Activated CD8-positive, alpha-beta T cell treated with anti-CD3 and anti-CD28 coated beads, Interleukin-2, amount 10 ng/mL, durations not matched to agents 7 days and 5 days (primary cell): Measurements from ENCODE around the gene HPS1. TPM values are rescaled to one million over a fixed set of nuclear protein-coding genes. Genes with fewer than 3 reads are reported as not detected.

Source experiments
- ATAC-seq: fragments of 150-1000 bp; cut with Tn5 transposase; one replicate; pipeline ENCODE4 v1.10.0; 2021; ENCODE audit warnings: moderate library complexity
- CTCF ChIA-PET: fragments of 350-600 bp; sonication (Branson Sonifier 250); formaldehyde crosslinking; loops from one replicate; lab custom pipeline; 2021; ENCODE audit warnings: antibody characterized with exemption; lab: Charles Lee
- POLR2A ChIA-PET: fragments of 350-600 bp; sonication (Branson Sonifier 250); formaldehyde crosslinking; loops from one replicate; lab custom pipeline; 2021; ENCODE audit warnings: antibody characterized with exemption; lab: Charles Lee
- DNase-seq: peaks from one replicate; pipeline ENCODE4 v3.0.0-alpha.2; 2020
- H3K27ac Mint-ChIP-seq: one replicate; pipeline ENCODE4 v1.8.0; 2021; ENCODE audit warnings: mild to moderate bottlenecking, mixed read lengths
- H3K27me3 Mint-ChIP-seq: one replicate; pipeline ENCODE4 v1.8.0; 2021; ENCODE audit warnings: low read depth, mixed read lengths
- H3K36me3 Mint-ChIP-seq: one replicate; pipeline ENCODE4 v1.8.0; 2021; ENCODE audit warnings: low read depth, mixed read lengths
- H3K4me1 Mint-ChIP-seq: one replicate; pipeline ENCODE4 v1.8.0; 2021; ENCODE audit warnings: low read depth, mixed read lengths
- H3K4me3 Mint-ChIP-seq: one replicate; pipeline ENCODE4 v1.8.0; 2021; ENCODE audit warnings: mild to moderate bottlenecking, mixed read lengths
- H3K9me3 Mint-ChIP-seq: one replicate; pipeline ENCODE4 v1.8.0; 2022; ENCODE audit warnings: mixed read lengths; ENCODE audit not compliant: insufficient read depth
- total RNA-seq, 2 experiments: library from RNA; stranded (reverse); gene quantifications; one replicate each; pipeline ENCODE4 v1.2.3, GENCODE V29; 2021

The HPS1 gene
- total RNA-seq, 2 experiments from 2014 or later, result 85.2 to 91.9 TPM

- no peak overlapping the region for H3K4me3 Mint-ChIP-seq
- ChIA-PET POLR2A (no interaction called here), CTCF (interaction anchor here (1.1 kb wide), 1 partner anchor 9 kb away, joined by 3 read pairs; no protein-coding TSS in a partner anchor)
- no peaks in the 10 kb centered on the region for H3K9me3 Mint-ChIP-seq
- peaks cover 11% of the 10 kb centered on the region for H3K36me3 Mint-ChIP-seq
- ATAC-seq, result no peak
- no peak overlapping the region for H3K27ac Mint-ChIP-seq
- no peaks in the 10 kb centered on the region for H3K27me3 Mint-ChIP-seq
- H3K4me1 Mint-ChIP-seq, result peaks cover 14% of the 10 kb centered on the region
- no peak for DNase-seq
These were observed 29.9 kb downstream of the HPS1 start for GRCh38 chr10:98416606-98417388.

GRCh38 chr10:98415731-98416119 lies 31.0 kb downstream of the HPS1 start:
- Mint-ChIP-seq H3K36me3 (peaks cover 11% of the 10 kb centered on the region), H3K9me3 (no peaks in the 10 kb centered on the region), H3K27ac (no peak overlapping the region), H3K4me3 (no peak overlapping the region), H3K27me3 (no peaks in the 10 kb centered on the region), H3K4me1 (peaks cover 14% of the 10 kb centered on the region)
- ChIA-PET POLR2A (interaction anchor here (0.5 to 1.1 kb wide), 2 partner anchors 10 kb away, joined by 3 read pairs; no protein-coding TSS in a partner anchor), CTCF (interaction anchor here (1.3 to 3.5 kb wide), 2 partner anchors 10 to 11 kb away, joined by 3 to 22 read pairs; no protein-coding TSS in a partner anchor)
- DNase-seq (no peak), ATAC-seq (no peak)

GRCh38 chr10:98414932-98415730 lies 31.6 kb downstream of the HPS1 start, which contains the start of gene PYROXD2:
Gene PYROXD2 (minus strand): TSS chr10:98415182. CDS start chr10:98415135, 47 bp downstream.
- Mint-ChIP-seq H3K4me3 (peak within 1 kb of the TSS; percentile 88), H3K36me3 (peaks cover 11% of the 10 kb centered on the region), H3K27me3 (no peaks in the 10 kb centered on the region), H3K27ac (peak within 1 kb of the TSS; percentile 97), H3K4me1 (peaks cover 14% of the 10 kb centered on the region), H3K9me3 (no peaks in the 10 kb centered on the region)
- DNase-seq (peak; percentile 76), ATAC-seq (peak; percentile 92)
- CTCF ChIA-PET, result interaction anchor here (1.3 to 3.5 kb wide), 2 partner anchors 10 to 11 kb away, joined by 3 to 22 read pairs; no protein-coding TSS in a partner anchor
- POLR2A ChIA-PET, result interaction anchor here (0.5 to 1.2 kb wide), 3 partner anchors 10 to 52 kb away, joined by 3 read pairs; no protein-coding TSS in a partner anchor

- ATAC-seq (no peak), DNase-seq (no peak)
- ChIA-PET POLR2A (interaction anchor here (1.1 to 1.2 kb wide), 2 partner anchors 9 to 53 kb away, joined by 3 read pairs; no protein-coding TSS in a partner anchor), CTCF (interaction anchor here (1.3 to 3.5 kb wide), 2 partner anchors 10 to 11 kb away, joined by 3 to 22 read pairs; no protein-coding TSS in a partner anchor)
- Mint-ChIP-seq H3K27me3 (no peaks in the 10 kb centered on the region), H3K4me3 (peak overlapping the region; percentile 88), H3K36me3 (peaks cover 8% of the 10 kb centered on the region), H3K9me3 (no peaks in the 10 kb centered on the region), H3K4me1 (peaks cover 14% of the 10 kb centered on the region), H3K27ac (peak overlapping the region; percentile 97)
These were observed 32.2 kb downstream of the HPS1 start for GRCh38 chr10:98414578-98414931.

- ChIA-PET POLR2A (no interaction called here), CTCF (interaction anchor here (1.0 kb wide), 1 partner anchor 14 kb away, joined by 5 read pairs; no protein-coding TSS in a partner anchor)
- DNase-seq (no peak), ATAC-seq (no peak)
- Mint-ChIP-seq H3K4me1 (peaks cover 14% of the 10 kb centered on the region), H3K27ac (no peak overlapping the region), H3K27me3 (no peaks in the 10 kb centered on the region), H3K9me3 (no peaks in the 10 kb centered on the region), H3K4me3 (no peak overlapping the region), H3K36me3 (peaks cover 3% of the 10 kb centered on the region)
These were observed 35.0 kb downstream of the HPS1 start for GRCh38 chr10:98411768-98412167.

- POLR2A ChIA-PET, result no interaction called here
- Mint-ChIP-seq H3K27ac (no peak overlapping the region), H3K4me1 (peaks cover 14% of the 10 kb centered on the region), H3K4me3 (no peak overlapping the region), H3K27me3 (no peaks in the 10 kb centered on the region), H3K36me3 (peaks cover 2% of the 10 kb centered on the region), H3K9me3 (no peaks in the 10 kb centered on the region)
- ATAC-seq (no peak), DNase-seq (no peak)
- CTCF ChIA-PET, result interaction anchor here (1.0 kb wide), 1 partner anchor 14 kb away, joined by 5 read pairs; no protein-coding TSS in a partner anchor
These were observed 35.6 kb downstream of the HPS1 start for GRCh38 chr10:98411166-98411565.

GRCh38 chr10:98410759-98411158 lies 36.0 kb downstream of the HPS1 start:
- Mint-ChIP-seq H3K36me3 (peaks cover 2% of the 10 kb centered on the region), H3K27ac (no peak overlapping the region), H3K27me3 (no peaks in the 10 kb centered on the region), H3K9me3 (no peaks in the 10 kb centered on the region), H3K4me1 (peaks cover 14% of the 10 kb centered on the region), H3K4me3 (no peak overlapping the region)
- POLR2A ChIA-PET, result no interaction called here
- DNase-seq, result no peak
- no peak for ATAC-seq
- CTCF ChIA-PET, result no interaction called here

- H3K9me3 Mint-ChIP-seq, result no peaks in the 10 kb centered on the region
- no peak overlapping the region for H3K4me3 Mint-ChIP-seq
- DNase-seq (no peak), ATAC-seq (no peak)
- H3K4me1 Mint-ChIP-seq, result peaks cover 11% of the 10 kb centered on the region
- CTCF ChIA-PET, result no interaction called here
- H3K36me3 Mint-ChIP-seq, result peaks cover 2% of the 10 kb centered on the region
- POLR2A ChIA-PET, result no interaction called here
- no peaks in the 10 kb centered on the region for H3K27me3 Mint-ChIP-seq
- H3K27ac Mint-ChIP-seq, result no peak overlapping the region
These were observed 36.5 kb downstream of the HPS1 start for GRCh38 chr10:98410135-98410743.

- no peaks in the 10 kb centered on the region for H3K36me3 Mint-ChIP-seq
- DNase-seq (no peak), ATAC-seq (no peak)
- H3K27ac Mint-ChIP-seq, result peak overlapping the region; percentile 3
- H3K4me1 Mint-ChIP-seq, result peaks cover 7% of the 10 kb centered on the region
- POLR2A ChIA-PET, result no interaction called here
- no peaks in the 10 kb centered on the region for H3K9me3 Mint-ChIP-seq
- CTCF ChIA-PET, result interaction anchor here (1.0 kb wide), 1 partner anchor 17 kb away, joined by 4 read pairs; no protein-coding TSS in a partner anchor
- H3K27me3 Mint-ChIP-seq, result no peaks in the 10 kb centered on the region
- H3K4me3 Mint-ChIP-seq, result no peak overlapping the region
These were observed 37.9 kb downstream of the HPS1 start for GRCh38 chr10:98408799-98409198.

GRCh38 chr10:98407744-98408241 lies 38.9 kb downstream of the HPS1 start:
- DNase-seq (no peak), ATAC-seq (no peak)
- no peaks in the 10 kb centered on the region for H3K9me3 Mint-ChIP-seq
- ChIA-PET CTCF (no interaction called here), POLR2A (no interaction called here)
- no peaks in the 10 kb centered on the region for H3K27me3 Mint-ChIP-seq
- H3K4me1 Mint-ChIP-seq, result peaks cover 10% of the 10 kb centered on the region
- peaks cover under 1% of the 10 kb centered on the region for H3K36me3 Mint-ChIP-seq
- no peak overlapping the region for H3K27ac Mint-ChIP-seq
- no peak overlapping the region for H3K4me3 Mint-ChIP-seq
